ENCODE results near the gene PRXL2B.
"Not testable (repeated sequence)": the region's sequence is repeated elsewhere in the genome, so short reads cannot be mapped to it uniquely, and the experiment has no call there.

Gene PRXL2B

DNA sequence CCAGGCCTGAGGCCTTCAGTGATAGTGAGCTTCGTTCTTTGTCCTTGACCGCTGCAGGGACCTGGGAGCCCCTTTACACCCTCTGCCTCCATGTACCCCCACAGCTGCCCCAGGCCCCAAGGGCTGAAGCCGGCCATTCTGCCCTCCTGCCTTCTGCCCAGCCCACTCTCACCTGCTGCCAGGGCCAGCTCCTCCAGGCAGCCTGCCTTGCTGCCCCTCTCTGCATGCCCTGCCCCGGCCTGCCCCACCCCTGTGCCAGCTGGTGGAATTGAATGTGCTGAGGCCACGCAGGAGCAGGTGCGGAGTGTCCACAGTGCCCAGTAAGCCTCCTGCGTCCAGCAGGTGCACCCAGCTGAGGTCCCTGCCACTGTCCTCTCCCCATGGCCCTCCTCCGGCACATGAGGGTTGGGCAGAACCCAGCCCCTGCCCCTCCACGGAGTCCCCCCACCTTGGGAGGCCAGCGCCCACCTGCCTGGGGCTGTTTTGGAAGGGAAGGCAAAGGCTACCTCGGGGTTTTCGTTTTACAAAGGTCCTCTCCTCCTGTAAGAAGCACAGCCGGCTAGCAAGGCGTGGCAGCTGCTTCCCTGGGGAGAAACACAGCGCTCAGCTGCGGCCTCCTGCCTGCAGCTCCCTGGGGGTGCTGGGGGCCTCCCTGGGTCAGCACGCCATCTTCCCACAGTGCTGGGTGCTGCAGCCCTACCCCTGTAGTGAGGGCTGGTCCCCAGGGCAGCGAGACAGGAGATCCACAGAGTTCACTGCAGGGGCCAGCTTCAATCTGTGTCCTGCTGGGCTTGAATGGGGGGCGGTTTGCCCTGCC is 25.3 kb downstream of the PRXL2B start:
- Histone ChIP-seq H3K4me3 (ENCODE audit: low read length) (no peak overlapping the region), H3K9me3 (ENCODE audit: control insufficient read depth, low read length) (no peaks in the 10 kb centered on the region), H3K4me1 (ENCODE audit: control insufficient read depth, insufficient read depth, low read length) (peaks cover 7% of the 10 kb centered on the region), H3K36me3 (ENCODE audit: control insufficient read depth, insufficient read depth, low read length) (no peaks in the 10 kb centered on the region), H3K9ac (ENCODE audit: low read length) (no peak overlapping the region), H3K27me3 (ENCODE audit: control insufficient read depth, insufficient read depth, low read length) (peaks cover 6% of the 10 kb centered on the region)

DNA sequence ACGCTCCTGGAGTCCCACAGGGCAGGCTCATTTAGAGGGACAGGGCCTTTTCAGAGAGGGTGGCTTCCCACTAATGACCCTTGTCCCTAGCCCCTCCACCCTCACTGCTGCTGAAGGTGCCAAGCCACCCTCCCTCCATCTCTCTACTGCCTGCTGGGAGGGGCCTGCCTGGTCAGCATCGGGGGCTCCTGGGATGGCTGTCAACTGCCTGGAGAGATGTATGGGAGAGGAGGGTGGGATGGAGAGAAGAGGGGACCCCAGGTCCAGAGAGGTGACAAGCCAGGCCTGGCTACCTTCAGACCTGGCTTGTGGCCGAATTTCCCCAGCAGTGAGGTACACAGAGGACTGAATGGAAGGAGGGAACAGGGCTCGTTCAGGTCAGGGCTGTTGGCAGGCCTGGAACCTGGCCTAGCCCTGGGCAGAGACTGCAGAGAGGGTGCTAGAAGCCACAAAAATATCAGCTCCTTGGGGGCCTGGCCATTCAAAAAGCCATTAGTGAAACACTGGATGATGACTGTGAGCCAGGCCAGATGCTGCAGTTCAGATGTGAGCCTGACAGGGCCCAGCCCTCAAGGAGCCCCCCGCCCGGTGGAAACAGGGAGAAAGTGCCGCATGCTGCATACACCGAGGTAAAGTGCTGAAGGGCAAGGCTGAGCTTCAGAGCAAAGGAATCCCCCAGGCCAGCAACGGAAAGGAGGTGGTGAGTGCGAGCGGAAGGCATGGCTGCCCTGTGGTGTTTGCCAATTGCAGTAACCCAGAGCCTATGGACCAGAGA is 26.2 kb downstream of the PRXL2B start:
- no peaks in the 10 kb centered on the region for H3K9me3 ChIP-seq (ENCODE audit: control insufficient read depth, low read length)
- no peaks in the 10 kb centered on the region for H3K36me3 ChIP-seq (ENCODE audit: control insufficient read depth, insufficient read depth, low read length)
- no peak overlapping the region for H3K9ac ChIP-seq (ENCODE audit: low read length)
- peaks cover 7% of the 10 kb centered on the region for H3K4me1 ChIP-seq (ENCODE audit: control insufficient read depth, insufficient read depth, low read length)
- peaks cover 6% of the 10 kb centered on the region for H3K27me3 ChIP-seq (ENCODE audit: control insufficient read depth, insufficient read depth, low read length)
- H3K4me3 ChIP-seq (ENCODE audit: low read length): no peak overlapping the region

DNA sequence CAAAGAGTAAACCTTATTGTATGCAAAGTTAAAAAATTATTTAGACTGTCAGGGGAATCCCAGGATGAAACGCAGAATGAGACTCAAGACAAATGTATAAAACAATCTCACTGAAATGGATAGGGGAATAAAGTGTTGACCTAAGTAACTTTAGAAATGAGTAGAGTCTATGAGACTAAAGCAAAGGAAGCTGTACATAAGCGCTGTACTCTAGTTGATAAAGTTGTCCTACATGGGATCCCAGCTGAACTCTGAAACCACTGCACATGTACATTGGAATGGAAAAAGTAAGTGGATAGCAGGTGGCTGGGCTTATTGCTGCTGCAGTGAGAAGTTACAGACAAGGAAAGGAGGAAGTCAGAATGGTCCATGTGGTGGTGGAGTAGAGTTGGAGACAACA is 27.6 kb downstream of the PRXL2B start:
- Histone ChIP-seq H3K4me3 (ENCODE audit: low read length) (no peak overlapping the region), H3K9ac (ENCODE audit: low read length) (no peak overlapping the region), H3K4me1 (ENCODE audit: control insufficient read depth, insufficient read depth, low read length) (peaks cover 7% of the 10 kb centered on the region), H3K9me3 (ENCODE audit: control insufficient read depth, low read length) (no peaks in the 10 kb centered on the region), H3K27me3 (ENCODE audit: control insufficient read depth, insufficient read depth, low read length) (peaks cover 6% of the 10 kb centered on the region), H3K36me3 (ENCODE audit: control insufficient read depth, insufficient read depth, low read length) (no peaks in the 10 kb centered on the region)

DNA sequence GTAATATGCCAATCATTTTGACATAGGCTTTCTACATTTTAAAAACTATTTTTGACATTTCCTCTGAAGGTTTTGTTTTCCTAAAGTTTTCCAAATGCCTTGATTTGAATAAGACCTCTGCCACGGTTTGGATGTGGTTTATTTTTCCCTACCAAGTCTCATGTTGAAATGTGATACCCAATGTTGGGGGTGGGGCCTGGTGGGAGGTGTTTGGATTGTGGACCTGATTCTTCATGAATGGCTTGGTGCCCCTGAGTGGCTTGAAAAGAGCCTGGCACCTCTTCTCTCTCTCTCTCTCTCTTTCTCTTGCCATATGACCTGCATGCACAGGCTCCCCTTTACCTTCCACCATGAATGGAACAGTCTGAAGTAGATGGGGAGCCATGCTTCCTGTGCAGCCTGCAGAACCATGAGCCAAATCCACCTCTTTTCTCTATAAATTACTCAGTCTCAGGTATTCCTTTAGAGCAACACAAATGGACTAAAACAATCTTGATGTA is 31.4 kb downstream of the PRXL2B start:
- no peaks in the 10 kb centered on the region for H3K36me3 ChIP-seq (ENCODE audit: control insufficient read depth, insufficient read depth, low read length)

DNA sequence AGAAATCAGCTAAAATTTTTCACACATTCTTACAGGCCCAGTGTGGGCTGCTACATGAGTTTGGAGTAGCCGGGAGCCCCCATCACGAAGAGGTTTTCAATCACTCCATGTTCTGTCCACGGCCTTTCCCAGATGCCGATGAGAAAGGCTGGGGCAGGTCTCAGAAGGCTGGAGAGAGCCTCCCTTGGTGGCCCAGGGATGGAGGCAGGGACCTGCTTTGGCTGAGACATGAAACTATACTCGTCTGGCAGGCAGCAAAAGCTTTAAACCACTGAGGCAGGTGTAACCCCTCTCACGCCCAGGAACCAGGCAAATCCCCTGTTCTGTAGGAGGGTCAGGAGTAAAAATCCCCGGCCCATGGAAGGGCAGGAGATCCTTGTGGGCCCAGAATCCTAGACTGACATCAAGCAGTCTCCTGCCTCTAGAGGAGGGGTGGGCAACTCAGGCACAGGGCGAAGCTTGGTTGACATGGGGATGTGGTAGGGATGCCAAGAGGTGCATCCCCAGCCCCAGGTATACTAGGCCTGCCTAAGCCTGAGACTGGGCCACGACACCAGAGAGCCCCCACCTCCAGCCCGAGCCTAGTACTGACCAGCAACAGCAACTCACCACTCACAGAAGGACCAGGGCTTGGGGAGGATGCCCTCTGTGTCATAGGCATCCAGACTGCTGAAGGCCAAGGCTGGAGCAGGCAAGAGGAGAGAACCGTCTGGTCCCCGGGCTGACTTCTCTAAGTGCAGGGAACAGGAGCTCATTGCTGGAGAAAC is 37.2 kb downstream of the PRXL2B start:
- Histone ChIP-seq H3K27me3 (ENCODE audit: control insufficient read depth, insufficient read depth, low read length) (peaks cover 33% of the 10 kb centered on the region), H3K9me3 (ENCODE audit: control insufficient read depth, low read length) (no peaks in the 10 kb centered on the region), H3K4me1 (ENCODE audit: control insufficient read depth, insufficient read depth, low read length) (no peaks in the 10 kb centered on the region), H3K4me3 (ENCODE audit: low read length) (no peak overlapping the region), H3K9ac (ENCODE audit: low read length) (no peak overlapping the region), H3K36me3 (ENCODE audit: control insufficient read depth, insufficient read depth, low read length) (no peaks in the 10 kb centered on the region)

More for the DNA sequence above, 31.4 kb downstream of the PRXL2B start:
- Histone ChIP-seq H3K27me3 (ENCODE audit: control insufficient read depth, insufficient read depth, low read length) (no peaks in the 10 kb centered on the region), H3K9ac (ENCODE audit: low read length) (no peak overlapping the region), H3K4me3 (ENCODE audit: low read length) (no peak overlapping the region), H3K4me1 (ENCODE audit: control insufficient read depth, insufficient read depth, low read length) (no peaks in the 10 kb centered on the region), H3K9me3 (ENCODE audit: control insufficient read depth, low read length) (no peaks in the 10 kb centered on the region)

DNA sequence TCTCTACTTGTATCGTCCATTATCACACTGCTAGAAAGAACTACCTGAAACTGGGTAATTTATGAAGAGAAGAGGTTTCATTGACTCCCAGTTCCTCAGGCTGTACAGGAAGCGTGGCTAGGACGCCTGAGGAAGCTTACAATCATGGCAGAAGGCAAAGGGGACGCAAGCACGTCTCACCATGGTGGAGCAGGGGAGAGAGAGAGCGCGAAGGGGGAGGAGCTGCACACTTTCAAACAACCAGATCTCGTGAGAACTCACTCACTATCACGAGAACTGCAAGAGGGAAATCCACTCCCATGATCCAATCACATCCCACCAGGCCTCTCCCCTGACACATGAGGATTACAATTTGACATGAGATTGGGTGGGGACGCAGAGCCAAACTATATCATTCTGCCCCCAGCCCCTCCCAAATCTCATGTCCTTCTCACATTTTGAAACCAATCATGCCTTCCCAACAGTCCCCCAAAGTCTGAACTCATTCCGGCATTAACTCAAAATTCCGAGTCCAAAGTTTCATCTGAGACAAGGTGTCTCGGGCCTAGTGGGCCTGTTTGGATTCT is 38.2 kb downstream of the PRXL2B start:
- Histone ChIP-seq H3K27me3 (ENCODE audit: control insufficient read depth, insufficient read depth, low read length) (peaks cover 42% of the 10 kb centered on the region), H3K4me1 (ENCODE audit: control insufficient read depth, insufficient read depth, low read length) (no peaks in the 10 kb centered on the region), H3K4me3 (ENCODE audit: low read length) (no peak overlapping the region), H3K9me3 (ENCODE audit: control insufficient read depth, low read length) (no peaks in the 10 kb centered on the region), H3K9ac (ENCODE audit: low read length) (no peak overlapping the region), H3K36me3 (ENCODE audit: control insufficient read depth, insufficient read depth, low read length) (no peaks in the 10 kb centered on the region)

DNA sequence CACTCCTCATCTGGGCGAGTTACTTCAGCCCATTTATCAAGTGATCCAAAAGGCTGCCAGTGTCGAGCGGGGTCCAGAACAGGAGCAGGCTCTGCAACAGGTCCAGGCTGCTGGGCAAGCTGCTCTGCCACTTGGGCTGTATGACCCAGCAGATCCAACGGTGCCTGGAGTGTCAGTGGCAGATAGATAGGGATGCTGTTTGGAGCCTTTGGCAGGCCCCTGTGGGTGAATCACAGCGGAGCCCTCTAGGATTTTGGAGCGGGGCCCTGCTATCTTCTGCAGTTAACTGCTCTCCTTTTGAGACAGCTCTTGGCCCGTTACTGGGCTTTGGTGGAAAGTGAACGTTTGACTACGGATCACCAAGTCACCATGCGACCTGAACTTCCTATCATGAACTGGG is 38.7 kb downstream of the PRXL2B start:
- peaks cover 47% of the 10 kb centered on the region for H3K27me3 ChIP-seq (ENCODE audit: control insufficient read depth, insufficient read depth, low read length)

DNA sequence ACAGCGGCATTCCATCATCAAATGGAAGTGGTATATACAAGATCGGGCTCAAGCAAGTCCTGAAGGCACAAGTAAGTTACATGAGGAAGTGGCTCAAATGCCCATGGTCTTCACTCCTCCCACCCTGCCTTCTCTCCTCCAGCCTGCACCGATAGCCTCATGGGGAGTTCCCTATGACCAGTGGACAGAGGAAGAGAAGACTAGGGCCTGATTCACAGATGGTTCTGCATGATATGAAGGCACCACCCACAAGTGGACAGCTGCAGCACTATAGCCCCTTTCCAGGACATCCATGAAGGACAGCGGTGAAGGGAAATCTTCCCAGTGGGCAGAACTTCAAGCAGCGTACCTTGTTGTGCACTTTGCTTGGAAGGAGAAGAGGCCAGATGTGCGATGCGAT is 39.2 kb downstream of the PRXL2B start:
- H3K4me1 ChIP-seq (ENCODE audit: control insufficient read depth, insufficient read depth, low read length); H3K4me3 ChIP-seq (ENCODE audit: low read length); H3K9ac ChIP-seq (ENCODE audit: low read length); H3K9me3 ChIP-seq (ENCODE audit: control insufficient read depth, low read length); H3K36me3 ChIP-seq (ENCODE audit: control insufficient read depth, insufficient read depth, low read length): not testable (repeated sequence)
- H3K27me3 ChIP-seq (ENCODE audit: control insufficient read depth, insufficient read depth, low read length): peaks cover 47% of the 10 kb centered on the region

More for the DNA sequence above, 38.7 kb downstream of the PRXL2B start:
- no peak overlapping the region for H3K4me3 ChIP-seq (ENCODE audit: low read length)
- H3K9ac ChIP-seq (ENCODE audit: low read length): no peak overlapping the region
- H3K4me1 ChIP-seq (ENCODE audit: control insufficient read depth, insufficient read depth, low read length): no peaks in the 10 kb centered on the region
- H3K36me3 ChIP-seq (ENCODE audit: control insufficient read depth, insufficient read depth, low read length): no peaks in the 10 kb centered on the region
- H3K9me3 ChIP-seq (ENCODE audit: control insufficient read depth, low read length): no peaks in the 10 kb centered on the region

DNA sequence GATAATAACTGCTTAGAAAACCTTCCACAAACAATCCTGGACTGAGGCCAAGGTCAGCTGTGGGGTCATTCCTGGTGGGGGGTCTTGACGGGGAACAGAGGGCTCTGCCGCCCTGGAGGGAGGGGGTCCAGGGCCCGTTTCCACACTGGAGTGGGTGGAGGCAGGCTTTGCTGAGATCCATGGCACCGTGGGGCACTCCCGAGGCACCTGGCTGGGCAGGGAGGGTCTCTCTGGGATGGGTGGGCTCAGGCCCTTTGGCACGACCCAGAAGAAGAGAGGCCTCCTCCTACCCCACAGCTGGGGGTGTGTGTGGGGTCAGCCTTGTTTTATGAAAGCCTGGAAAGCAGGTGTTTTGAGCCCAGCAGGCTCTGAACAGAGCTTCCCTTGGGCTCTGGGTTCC is 41.2 kb downstream of the PRXL2B start:
- Histone ChIP-seq H3K9me3 (ENCODE audit: control insufficient read depth, low read length) (no peaks in the 10 kb centered on the region), H3K4me3 (ENCODE audit: low read length) (no peak overlapping the region), H3K36me3 (ENCODE audit: control insufficient read depth, insufficient read depth, low read length) (no peaks in the 10 kb centered on the region), H3K9ac (ENCODE audit: low read length) (no peak overlapping the region), H3K27me3 (ENCODE audit: control insufficient read depth, insufficient read depth, low read length) (peaks cover 47% of the 10 kb centered on the region), H3K4me1 (ENCODE audit: control insufficient read depth, insufficient read depth, low read length) (no peaks in the 10 kb centered on the region)

DNA sequence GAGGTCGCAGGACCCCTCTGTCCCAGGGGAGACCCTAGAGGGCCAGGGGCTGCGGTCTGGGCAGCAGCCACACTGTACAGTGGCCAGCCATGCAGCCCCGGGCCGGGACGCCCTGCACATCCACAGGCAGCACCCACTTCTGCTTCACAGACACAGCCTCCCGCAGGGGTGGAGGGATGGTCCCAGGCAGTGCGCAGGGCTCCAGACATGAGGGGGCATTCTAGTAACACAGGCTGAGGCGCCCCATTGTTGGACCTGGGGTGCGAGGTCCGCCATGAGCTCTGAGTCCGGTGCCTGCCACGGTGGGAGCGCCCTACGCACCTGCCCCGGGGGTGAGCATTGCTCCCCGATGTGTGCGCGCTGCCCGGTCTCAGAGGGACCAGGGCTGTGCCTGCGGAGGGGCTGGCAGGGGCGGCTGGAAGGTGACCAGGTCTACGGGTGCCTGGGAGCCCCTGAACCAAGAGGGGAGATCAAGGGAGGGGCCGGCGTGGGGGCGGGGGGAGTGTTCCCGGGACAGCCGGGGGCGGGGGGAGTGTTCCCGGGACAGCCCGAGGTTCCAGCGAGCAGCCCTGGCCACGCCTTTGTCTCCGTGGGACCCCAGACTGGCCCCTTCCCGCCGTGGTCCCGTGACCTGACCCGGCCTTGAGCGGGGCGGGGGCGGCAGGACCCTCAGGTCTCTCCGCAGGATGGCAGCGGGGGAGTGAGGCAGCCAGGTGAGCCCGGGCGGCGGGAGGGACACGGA is 41.8 kb downstream of the PRXL2B start:
- no peak overlapping the region for H3K4me3 ChIP-seq (ENCODE audit: low read length)
- H3K36me3 ChIP-seq (ENCODE audit: control insufficient read depth, insufficient read depth, low read length): no peaks in the 10 kb centered on the region
- no peaks in the 10 kb centered on the region for H3K4me1 ChIP-seq (ENCODE audit: control insufficient read depth, insufficient read depth, low read length)
- no peak overlapping the region for H3K9ac ChIP-seq (ENCODE audit: low read length)
- no peaks in the 10 kb centered on the region for H3K9me3 ChIP-seq (ENCODE audit: control insufficient read depth, low read length)
- H3K27me3 ChIP-seq (ENCODE audit: control insufficient read depth, insufficient read depth, low read length): peaks cover 46% of the 10 kb centered on the region

DNA sequence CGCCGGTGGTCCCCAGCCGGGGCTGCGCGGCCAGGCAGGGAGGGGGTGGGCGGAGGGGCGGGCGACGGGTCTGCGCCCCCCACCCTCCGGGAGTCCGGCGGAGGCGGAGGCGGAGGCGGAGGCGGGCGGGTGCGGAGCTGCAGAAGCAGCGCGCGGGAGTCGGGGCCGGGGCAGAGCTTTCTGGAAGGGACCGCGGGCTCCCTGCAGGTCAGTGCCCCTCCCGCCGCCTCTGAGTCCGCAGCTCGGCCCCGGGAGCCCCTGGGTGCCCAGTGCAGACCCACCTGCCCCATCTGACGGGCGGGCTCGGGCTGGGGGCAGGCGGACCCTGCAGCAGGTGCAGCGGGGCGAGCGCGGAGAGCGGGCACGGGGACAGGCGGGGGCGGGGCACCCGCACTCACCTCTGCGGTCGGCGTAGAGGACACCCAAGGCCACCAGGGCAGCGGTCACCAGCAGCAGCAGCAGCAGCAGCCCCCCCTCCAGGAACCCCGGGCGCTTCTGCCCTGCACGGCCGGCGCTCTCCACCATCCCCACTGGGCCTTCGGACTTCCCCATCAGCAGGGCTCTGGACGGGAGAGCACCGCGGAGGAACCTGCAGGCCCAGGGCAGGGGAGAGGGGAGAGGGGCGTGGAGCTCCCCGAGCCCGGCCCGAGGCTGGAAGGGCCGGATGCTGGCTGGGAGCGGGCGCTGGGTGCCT is 42.5 kb downstream of the PRXL2B start:
- Histone ChIP-seq H3K9ac (ENCODE audit: low read length) (no peak overlapping the region), H3K9me3 (ENCODE audit: control insufficient read depth, low read length) (no peaks in the 10 kb centered on the region), H3K27me3 (ENCODE audit: control insufficient read depth, insufficient read depth, low read length) (peaks cover 48% of the 10 kb centered on the region), H3K4me3 (ENCODE audit: low read length) (no peak overlapping the region), H3K36me3 (ENCODE audit: control insufficient read depth, insufficient read depth, low read length) (no peaks in the 10 kb centered on the region), H3K4me1 (ENCODE audit: control insufficient read depth, insufficient read depth, low read length) (no peaks in the 10 kb centered on the region)

Data from mucosa of stomach (tissue), 1 donor.